Prostate gland (tissue), 2 donors: ENCODE data around the gene GALNT7.

Experiments used
- CTCF ChIP-seq, 4 experiments: fragments of 200-600 bp in 2 of 4; fragments of 450-650 bp in 2 of 4; sonication (generic) in 2 of 4; IDR thresholded peaks; 1 replicate in 3 of 4; 2 replicates in 1 of 4; pipeline ENCODE4 v1.5.1; 2016 to 2019; ENCODE audit warnings: antibody characterized with exemption in 4 of 4, mild to moderate bottlenecking in 2 of 4, moderate library complexity in 2 of 4
- POLR2A ChIP-seq: fragments of 450-650 bp; IDR thresholded peaks from one replicate; pipeline ENCODE4 v1.6.1; 2016; ENCODE audit warnings: antibody characterized with exemption, mild to moderate bottlenecking
- POLR2AphosphoS5 ChIP-seq: sonication (generic); formaldehyde crosslinking; IDR thresholded peaks from one replicate; pipeline ENCODE4 v1.6.1; 2017; ENCODE audit warnings: antibody characterized with exemption

DNA sequence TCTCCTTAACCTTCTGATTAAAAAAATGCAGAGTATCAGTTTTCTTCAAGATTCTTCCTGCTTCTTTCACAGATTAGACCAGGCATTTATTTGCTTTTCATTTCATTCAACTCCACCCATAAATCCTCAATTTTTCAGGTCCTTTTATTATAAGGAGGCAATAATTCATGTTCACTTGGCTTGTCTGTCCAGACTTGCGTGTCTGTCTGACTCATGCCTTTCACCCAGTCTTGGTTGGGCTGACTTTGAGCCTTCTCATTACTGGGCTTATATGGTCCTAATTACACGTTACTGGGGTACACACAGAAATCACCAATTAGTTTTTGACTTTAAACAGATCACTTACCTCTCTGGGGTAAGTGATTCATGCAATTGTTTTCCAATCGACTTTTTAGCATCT lies 48.8 kb upstream of the GALNT7 start:
- TF ChIP-seq POLR2A (no peak), CTCF (IDR thresholded peaks at IDR 0.05) (no peak), POLR2AphosphoS5 (no peak)
